MM.1S (cell line): ENCODE measurements around the gene TSPAN5.

Source experiments
- DNase-seq: peaks from one replicate; pipeline ENCODE4 v3.0.0-alpha.2; 2015
- H2AFZ ChIP-seq: fragments of 300-600 bp; sonication (generic); 2 replicates; pipeline ENCODE4 v1.6.0; 2016; ENCODE audit warnings: antibody characterized with exemption, low read length
- H3F3A ChIP-seq: fragments of 300-600 bp; sonication (generic); 2 replicates; pipeline ENCODE4 v1.6.1; 2016; ENCODE audit warnings: mild to moderate bottlenecking, antibody characterized with exemption, low read length, moderate library complexity, mixed read lengths; ENCODE audit not compliant: insufficient read depth
- H3K27ac ChIP-seq: fragments of 300-600 bp; sonication (generic); 2 replicates; pipeline ENCODE4 v1.5.1; 2016; ENCODE audit warnings: mild to moderate bottlenecking, low read length
- H3K27me3 ChIP-seq: fragments of 300-600 bp; sonication (generic); replicated peaks from 2 replicates; pipeline ENCODE4 v1.6.0; 2016; ENCODE audit warnings: low read length; ENCODE audit not compliant: insufficient read depth
- H3K36me3 ChIP-seq: fragments of 300-600 bp; sonication (generic); replicated peaks from 2 replicates; pipeline ENCODE4 v1.6.1; 2016; ENCODE audit warnings: mild to moderate bottlenecking, low read length, mixed read lengths; ENCODE audit not compliant: insufficient read depth
- H3K4me1 ChIP-seq: fragments of 300-600 bp; sonication (generic); 2 replicates; pipeline ENCODE4 v1.6.1; 2016; ENCODE audit warnings: low read length, mixed read lengths
- H3K4me2 ChIP-seq: fragments of 300-600 bp; sonication (generic); 2 replicates; pipeline ENCODE4 v1.6.0; 2016; ENCODE audit warnings: low read depth, low read length
- H3K4me3 ChIP-seq: fragments of 300-600 bp; sonication (generic); 2 replicates; pipeline ENCODE4 v1.5.1; 2016; ENCODE audit warnings: low read length, mixed read lengths
- H3K79me2 ChIP-seq: fragments of 300-600 bp; sonication (generic); 2 replicates; pipeline ENCODE4 v1.6.1; 2016; ENCODE audit warnings: mixed run types, low read length, mixed read lengths
- H3K9ac ChIP-seq: fragments of 300-600 bp; sonication (generic); 2 replicates; pipeline ENCODE4 v1.6.1; 2016; ENCODE audit warnings: low read length, mixed read lengths
- H3K9me2 ChIP-seq: fragments of 300-600 bp; sonication (generic); replicated peaks from 2 replicates; pipeline ENCODE4 v1.6.1; 2016; ENCODE audit warnings: mild to moderate bottlenecking, low read length, mixed read lengths; ENCODE audit not compliant: insufficient read depth
- H3K9me3 ChIP-seq: fragments of 300-600 bp; sonication (generic); replicated peaks from 2 replicates; pipeline ENCODE4 v1.6.1; 2016; ENCODE audit warnings: mild to moderate bottlenecking, low read length, mixed read lengths; ENCODE audit not compliant: insufficient read depth
- H4K20me1 ChIP-seq: fragments of 300-600 bp; sonication (generic); 2 replicates; pipeline ENCODE4 v1.6.1; 2016; ENCODE audit warnings: mild to moderate bottlenecking, low read length, moderate library complexity, mixed read lengths; ENCODE audit not compliant: insufficient read depth
- CTCF ChIP-seq: fragments of 300-600 bp; sonication (generic); IDR thresholded peaks from 2 replicates; pipeline ENCODE4 v1.5.1; 2016; ENCODE audit warnings: antibody characterized with exemption, low read length, mixed read lengths
- EZH2 ChIP-seq: fragments of 300-600 bp; sonication (generic); optimal IDR thresholded peaks from 2 replicates; pipeline ENCODE3; 2017; ENCODE audit warnings: low read depth, mild to moderate bottlenecking, antibody characterized with exemption, low read length, mixed read lengths
- EZH2phosphoT487 ChIP-seq: fragments of 300-600 bp; sonication (generic); IDR thresholded peaks from 2 replicates; pipeline ENCODE4 v1.6.1; 2018; ENCODE audit warnings: antibody characterized with exemption, low read length

The TSPAN5 gene

DNA sequence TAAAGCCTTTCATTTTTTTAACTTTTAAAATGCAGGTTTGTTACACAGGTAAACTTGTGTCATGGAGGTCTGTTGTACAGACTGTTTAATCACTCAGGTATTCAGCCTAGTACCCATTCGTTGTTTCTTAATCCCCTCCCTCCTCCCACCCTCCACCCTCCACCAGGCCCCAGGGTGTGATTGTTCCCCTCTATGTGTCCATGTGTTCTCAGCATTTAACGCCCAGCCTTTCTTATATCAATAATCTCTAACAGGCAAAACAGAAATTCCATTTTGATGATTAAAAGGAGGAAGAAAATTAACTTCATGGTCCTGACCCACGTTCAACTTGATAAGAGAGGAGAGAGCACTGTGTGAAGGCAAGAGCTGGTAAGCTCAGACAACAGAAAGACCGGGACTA, 75.1 kb downstream of the TSPAN5 start:
- Histone ChIP-seq H3K27ac (no peak overlapping the region), H3K36me3 (no peaks in the 10 kb centered on the region), H3K27me3 (no peaks in the 10 kb centered on the region), H3K4me1 (peaks cover 21% of the 10 kb centered on the region), H3K4me2 (no peak overlapping the region), H3F3A (no peaks in the 10 kb centered on the region), H3K9ac (no peak overlapping the region), H3K9me2 (no peaks in the 10 kb centered on the region), H2AFZ (no peak overlapping the region), H3K79me2 (no peaks in the 10 kb centered on the region), H4K20me1 (no peaks in the 10 kb centered on the region), H3K9me3 (no peaks in the 10 kb centered on the region), H3K4me3 (no peak overlapping the region)
- no peak for DNase-seq
- TF ChIP-seq CTCF (no peak), EZH2phosphoT487 (no peak)

GRCh38 chr4:98581126-98581525, 77.3 kb downstream of the TSPAN5 start:
- H3K9ac ChIP-seq: no peak overlapping the region; the same call in 1 of the 2 replicates
- H3K79me2 ChIP-seq: no peaks in the 10 kb centered on the region
- H3K36me3 ChIP-seq: no peaks in the 10 kb centered on the region
- no peak overlapping the region for H2AFZ ChIP-seq
- H3K9me2 ChIP-seq: no peaks in the 10 kb centered on the region
- H3K4me1 ChIP-seq: peaks cover 21% of the 10 kb centered on the region
- H3K9me3 ChIP-seq: no peaks in the 10 kb centered on the region
- peak overlapping the region; percentile 60 for H3K4me2 ChIP-seq
- peak overlapping the region; percentile 18; the same call in 1 of the 2 replicates for H3K27ac ChIP-seq
- no peaks in the 10 kb centered on the region for H4K20me1 ChIP-seq
- no peaks in the 10 kb centered on the region for H3K27me3 ChIP-seq
- TF ChIP-seq CTCF: no peak
- TF ChIP-seq EZH2: no peak
- TF ChIP-seq EZH2phosphoT487: no peak
- no peaks in the 10 kb centered on the region for H3F3A ChIP-seq
- peak; percentile 43 for DNase-seq
- no peak overlapping the region for H3K4me3 ChIP-seq

DNA sequence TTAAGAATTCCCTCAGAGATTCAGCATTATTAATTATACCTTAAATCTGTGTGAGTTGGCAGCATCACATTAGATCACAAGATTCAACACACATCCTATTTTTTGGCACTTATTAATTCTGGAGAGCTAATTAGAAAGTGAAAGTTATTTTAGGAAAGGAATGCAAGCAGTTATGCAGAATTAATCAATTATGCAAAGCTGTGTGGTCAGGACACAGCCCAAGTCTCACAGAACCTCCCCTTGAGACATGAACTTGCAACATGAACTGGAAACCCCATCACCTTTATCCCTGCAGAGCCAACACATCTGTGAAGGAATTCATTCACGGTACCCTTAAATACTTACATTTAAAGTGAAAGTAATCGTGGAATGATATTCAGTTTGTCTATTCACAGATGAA, 80.5 kb downstream of the TSPAN5 start:
- Histone ChIP-seq H3K36me3 (no peaks in the 10 kb centered on the region), H3K27me3 (no peaks in the 10 kb centered on the region), H3K9me3 (no peaks in the 10 kb centered on the region), H3K4me3 (no peak overlapping the region), H3F3A (no peaks in the 10 kb centered on the region), H3K27ac (no peak overlapping the region), H3K4me2 (no peak overlapping the region), H3K79me2 (no peaks in the 10 kb centered on the region), H3K9me2 (no peaks in the 10 kb centered on the region), H3K4me1 (peaks cover 21% of the 10 kb centered on the region), H4K20me1 (no peaks in the 10 kb centered on the region), H2AFZ (no peak overlapping the region), H3K9ac (no peak overlapping the region)
- no peak for TF ChIP-seq EZH2
- TF ChIP-seq EZH2phosphoT487: no peak
- TF ChIP-seq CTCF: no peak
- no peak for DNase-seq
